HG02763 (cell line): ENCODE measurements around the gene TRIM7.
"Not testable (repeated sequence)": the region's sequence is repeated elsewhere in the genome, so short reads cannot be mapped to it uniquely, and the experiment has no call there.

Source experiments
- ATAC-seq: cut with Tn5 transposase; IDR thresholded peaks from one replicate; pipeline ENCODE4 v1.9.1; 2021; ENCODE audit warnings: mild to moderate bottlenecking, moderate library complexity; ENCODE audit not compliant: unreplicated experiment

Gene TRIM7

DNA sequence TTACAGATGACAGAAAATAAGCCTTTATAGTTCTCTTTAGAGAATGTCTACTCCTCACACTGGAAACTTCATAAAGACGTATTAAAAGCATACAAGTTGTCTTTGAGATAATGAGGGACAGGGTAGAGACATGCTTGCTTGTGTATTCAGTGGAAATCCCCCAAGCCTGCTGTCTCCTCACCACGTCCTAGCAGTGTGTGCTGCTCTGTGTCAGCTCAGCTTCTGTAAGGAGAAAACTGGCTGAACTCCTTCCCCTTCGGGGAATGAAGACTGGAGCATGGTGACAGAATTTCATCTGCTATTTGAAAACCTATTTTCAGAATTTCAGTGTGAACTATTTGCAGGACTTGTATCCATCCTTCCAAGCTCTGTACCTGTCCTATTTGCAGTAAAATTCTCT lies 48.2 kb downstream of the TRIM7 start:
- ATAC-seq: no peak

DNA sequence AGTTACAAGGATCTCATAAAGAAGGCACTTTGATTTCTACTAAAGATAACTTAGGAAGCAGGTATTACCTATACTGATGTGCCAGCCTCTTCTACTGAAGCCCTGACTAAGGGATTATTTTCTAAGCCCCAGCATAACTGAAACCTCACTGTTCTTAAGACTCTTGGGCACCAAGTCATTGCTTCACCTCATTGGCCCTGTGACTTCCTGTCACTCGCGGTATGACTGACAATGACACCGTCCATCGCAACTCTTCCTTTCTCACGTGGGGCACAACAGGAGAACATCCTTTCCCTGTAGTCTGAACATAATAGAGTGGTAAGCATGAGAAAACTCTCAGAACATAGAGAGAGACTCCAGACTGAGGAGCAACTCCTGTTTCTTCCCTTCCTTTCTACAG lies 51.2 kb downstream of the TRIM7 start:
- no peak for ATAC-seq

DNA sequence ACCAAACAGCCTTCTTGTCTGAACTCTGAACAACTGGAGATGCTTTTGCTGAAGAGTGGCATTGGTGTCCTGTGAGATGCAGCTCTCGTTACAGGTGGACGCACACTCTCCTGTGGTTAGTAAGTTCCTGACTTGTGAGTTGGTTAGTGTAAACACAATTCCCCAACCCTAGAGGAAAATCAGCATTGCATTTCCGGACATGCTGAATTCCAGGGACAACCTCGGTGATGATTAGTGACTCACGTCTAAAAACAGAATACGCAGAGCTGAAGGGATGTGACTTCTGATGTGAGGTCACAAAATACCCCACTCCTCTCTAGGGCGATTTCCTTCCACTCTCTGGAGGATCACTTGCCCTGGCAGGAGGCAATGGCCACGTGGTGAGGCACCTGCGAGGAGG lies 52.6 kb downstream of the TRIM7 start:
- no peak for ATAC-seq

DNA sequence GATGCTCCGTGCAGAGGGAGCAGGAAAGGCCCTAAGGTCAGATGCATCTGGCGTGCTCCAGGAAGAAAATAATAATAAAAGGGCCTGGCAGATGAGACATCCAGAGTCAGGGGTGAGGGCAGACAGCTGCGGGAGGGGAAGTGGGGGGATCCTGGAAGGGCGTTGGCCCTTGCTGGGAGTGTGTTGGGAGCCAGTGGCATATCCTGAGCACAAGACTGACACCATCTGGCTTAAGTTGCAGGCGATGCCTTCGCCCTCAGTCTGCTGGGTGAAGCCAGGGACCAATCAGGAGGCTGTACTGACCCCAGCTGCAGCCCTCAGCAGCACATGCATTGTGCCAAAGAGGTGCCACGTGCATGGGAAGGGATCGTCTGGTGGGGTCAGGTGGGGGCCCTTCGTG lies 53.9 kb downstream of the TRIM7 start:
- no peak for ATAC-seq

- no peak for ATAC-seq
These were observed 54.9 kb downstream of the TRIM7 start for GRCh38 chr5:181149806-181150733.

DNA sequence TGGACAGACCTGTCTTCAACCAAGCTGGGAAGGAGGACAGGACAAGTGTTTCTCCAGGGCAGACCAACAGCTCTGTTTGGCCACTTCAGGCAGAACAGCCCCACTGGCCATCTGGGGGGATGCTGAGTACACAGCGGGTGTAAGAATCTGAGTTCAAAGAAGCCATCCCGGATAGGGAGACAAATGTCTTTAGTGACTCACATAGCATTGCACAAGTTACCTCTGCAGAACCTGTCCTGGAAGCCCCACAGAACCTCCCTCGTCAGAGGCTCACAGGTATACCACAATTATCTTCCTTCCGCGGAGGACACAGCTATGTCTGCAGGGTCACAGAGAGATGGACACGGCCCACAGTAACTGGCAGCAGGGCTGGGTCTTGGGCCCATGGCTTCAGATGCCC lies 55.6 kb downstream of the TRIM7 start:
- no peak for ATAC-seq

- not testable (repeated sequence) for ATAC-seq
These were observed 57.9 kb downstream of the TRIM7 start, which contains the start of gene OR2V2 for GRCh38 chr5:181146927-181147636. TSS of gene OR2V2 (plus strand) at chr5:181147586. CDS start at chr5:181154943, 7,357 bp downstream.

GRCh38 chr5:181145133-181145532 lies 59.9 kb downstream of the TRIM7 start:
- no peak for ATAC-seq
